Glomerular endothelial cell (primary cell): ENCODE data around the gene DRAM2. TPM values are rescaled to one million over a fixed set of nuclear protein-coding genes. Genes with fewer than 3 reads are reported as not detected.

Source experiments
- DNase-seq: peaks from one replicate; pipeline ENCODE4 v3.0.0-alpha.2; 2011; ENCODE audit warnings: low read depth, low spot score; ENCODE audit errors: extremely low read depth
- total RNA-seq: library from RNA; depleted of rRNA; stranded (reverse); fragments of >200 nt; gene quantifications from 2 replicates; pipeline ENCODE4 v1.2.3, GENCODE V29; 2015

Gene DRAM2
- total RNA-seq = 42.0 and 53.9 TPM in 2 replicates

DNA sequence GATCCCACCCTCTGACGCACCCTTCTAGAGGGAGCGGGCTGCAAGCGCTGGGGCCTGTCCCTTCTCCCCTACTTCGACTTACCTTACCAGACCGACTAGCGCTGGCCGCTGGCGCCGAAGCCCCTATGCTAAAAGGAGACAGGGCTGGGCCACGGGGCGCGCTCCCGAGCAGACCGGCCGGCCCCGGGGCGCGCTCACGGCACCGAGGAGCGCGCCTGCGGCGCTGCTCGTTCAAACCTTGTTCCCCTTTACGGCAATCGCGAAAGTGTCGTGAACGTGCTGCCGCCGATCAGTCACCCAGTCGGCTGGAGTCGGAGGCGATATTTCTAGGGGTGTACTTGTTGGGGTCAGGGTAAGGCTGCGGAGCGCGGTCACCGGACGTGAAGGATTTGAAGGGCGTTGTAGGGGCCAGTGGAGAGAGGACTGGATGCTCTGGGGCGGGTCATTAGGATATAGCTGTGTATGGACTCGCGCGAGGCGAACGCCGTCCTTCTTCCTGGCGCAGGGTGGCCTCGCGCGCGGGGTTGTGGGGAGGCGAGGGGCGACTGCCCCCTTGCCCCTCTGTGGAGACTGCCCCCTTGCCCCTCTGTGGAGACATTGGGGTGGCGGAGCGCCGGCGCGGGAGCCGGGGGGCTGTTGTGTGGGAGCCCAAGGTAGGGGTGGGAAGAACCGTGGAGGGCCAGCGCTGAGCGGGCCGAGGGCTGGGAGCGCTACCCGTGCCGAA lies at the start of gene DRAM2, which contains the start of gene CEPT1:
TSS of gene DRAM2 (minus strand) at position 138 of the 724 bp plus-strand sequence. CDS start 8,539 bp downstream, outside the sequence.
TSS of gene CEPT1 (plus strand) at position 268 of the 724 bp plus-strand sequence. CDS start 7,492 bp downstream, outside the sequence.
- DNase-seq = peak; percentile 61

DNA sequence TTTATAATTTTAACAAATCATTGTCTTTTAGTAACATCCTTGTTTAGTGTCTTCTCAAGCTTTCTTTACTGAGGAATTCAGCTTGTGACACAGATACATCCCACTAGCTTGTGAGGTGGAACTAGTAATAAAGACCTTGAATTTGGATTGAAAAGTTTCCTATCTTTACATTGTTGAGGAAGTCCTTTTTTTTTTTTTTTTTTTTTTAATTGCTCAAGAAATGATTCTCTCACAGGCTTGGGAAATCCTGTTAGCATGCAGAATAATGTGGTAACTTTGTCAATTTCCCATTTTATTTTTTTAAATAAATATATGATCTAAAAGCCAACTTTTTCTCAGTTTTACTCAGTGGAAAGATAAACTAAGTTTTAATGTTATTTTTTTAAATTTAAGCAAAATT lies 44.8 kb upstream of the DRAM2 start:
- no peak for DNase-seq

DNA sequence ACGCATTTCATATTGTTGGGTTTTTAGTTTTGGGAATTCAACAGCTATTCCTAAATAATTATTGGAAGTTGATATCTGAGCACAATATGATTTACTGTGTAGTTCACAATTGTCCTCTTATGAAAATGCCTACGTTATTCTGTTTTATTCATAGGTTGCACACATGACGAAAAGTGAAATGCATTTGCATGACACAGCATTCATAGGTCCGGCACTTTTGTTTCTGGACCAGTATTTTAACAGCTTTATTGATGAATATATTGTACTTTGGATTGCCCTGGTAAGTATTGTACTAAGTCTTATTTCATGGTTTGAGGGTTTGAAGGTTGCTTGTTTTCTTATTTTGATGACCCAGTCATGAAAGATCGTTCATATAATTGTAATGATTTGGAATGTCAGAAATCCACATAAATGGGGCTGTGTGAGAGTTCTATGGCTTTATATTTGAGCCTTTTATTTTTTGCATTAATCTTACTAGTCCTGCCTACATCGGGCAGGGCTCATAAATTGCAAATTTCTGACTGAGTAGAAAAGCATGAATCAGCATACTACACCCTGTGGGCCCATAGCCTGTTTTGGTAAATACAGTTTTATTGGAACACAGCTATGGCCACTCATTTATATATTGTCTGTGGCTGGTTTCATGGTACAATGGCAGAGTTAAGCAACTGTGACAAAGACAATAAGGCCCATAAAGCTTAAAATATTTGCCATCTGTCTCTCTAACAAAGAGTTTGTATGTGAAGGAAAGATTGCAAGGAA lies 43.6 kb upstream of the DRAM2 start:
- DNase-seq = no peak

DNA sequence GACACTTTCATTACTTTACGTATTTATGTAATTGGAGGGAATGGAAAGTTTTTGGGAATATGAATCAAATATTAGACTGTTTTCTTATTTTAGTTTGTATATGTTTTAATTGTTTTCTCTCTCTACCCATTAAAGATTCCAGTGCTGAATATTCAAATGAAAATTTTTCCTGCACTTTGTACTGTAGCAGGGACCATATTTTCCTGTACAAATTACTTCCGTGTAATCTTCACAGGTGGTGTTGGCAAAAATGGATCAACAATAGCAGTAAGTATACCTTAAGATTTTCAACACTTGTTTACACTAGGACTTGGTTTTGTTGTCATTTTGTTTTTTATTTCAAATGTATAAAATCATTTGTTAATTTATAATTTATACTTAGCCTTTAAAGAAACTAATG lies 42.2 kb upstream of the DRAM2 start:
- DNase-seq = no peak

DNA sequence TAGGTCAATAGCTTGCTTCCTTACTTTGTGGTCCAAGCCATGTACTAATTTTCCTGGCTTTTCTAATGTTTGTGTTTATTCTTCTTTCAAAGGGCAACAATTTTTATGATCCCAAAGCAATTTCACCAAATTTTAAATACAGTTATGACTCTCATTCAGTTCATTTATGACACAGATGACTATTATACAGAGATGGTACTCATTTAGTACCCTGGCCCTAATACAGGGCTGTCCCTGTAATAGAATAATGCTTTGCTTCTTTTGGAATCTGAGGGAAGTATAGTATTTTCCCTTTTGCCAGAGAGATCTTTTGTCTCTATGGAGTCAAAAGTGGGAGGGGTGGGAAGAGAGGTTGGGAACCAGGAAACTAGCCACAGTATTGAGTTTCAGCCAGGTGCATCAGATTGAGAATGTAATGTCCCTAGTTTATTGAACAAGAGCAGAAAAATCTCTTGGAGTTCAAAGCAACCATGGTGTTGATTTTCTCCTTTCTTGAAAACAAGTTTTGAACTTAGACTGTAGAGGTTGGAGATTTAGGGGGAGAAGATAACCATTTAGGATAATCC lies 40.2 kb upstream of the DRAM2 start:
- DNase-seq = no peak

DNA sequence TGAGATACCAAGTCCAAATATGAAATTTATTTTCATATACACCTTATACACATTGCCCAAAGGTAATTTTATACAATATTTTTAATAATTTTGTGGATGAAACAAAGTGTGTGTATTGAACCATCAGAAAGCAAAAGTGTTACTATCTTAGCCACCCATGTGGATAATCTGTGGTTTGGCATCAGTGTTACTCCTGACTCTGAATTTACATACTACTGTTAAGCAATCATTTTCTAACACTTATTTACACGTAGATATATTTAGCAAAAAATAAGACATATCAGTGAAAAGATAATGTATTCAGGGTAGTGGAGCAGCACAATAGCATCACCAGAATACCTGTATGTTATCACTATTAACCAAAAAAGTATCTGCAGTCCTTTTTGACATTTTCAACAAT lies 36.8 kb upstream of the DRAM2 start:
- DNase-seq = no peak

DNA sequence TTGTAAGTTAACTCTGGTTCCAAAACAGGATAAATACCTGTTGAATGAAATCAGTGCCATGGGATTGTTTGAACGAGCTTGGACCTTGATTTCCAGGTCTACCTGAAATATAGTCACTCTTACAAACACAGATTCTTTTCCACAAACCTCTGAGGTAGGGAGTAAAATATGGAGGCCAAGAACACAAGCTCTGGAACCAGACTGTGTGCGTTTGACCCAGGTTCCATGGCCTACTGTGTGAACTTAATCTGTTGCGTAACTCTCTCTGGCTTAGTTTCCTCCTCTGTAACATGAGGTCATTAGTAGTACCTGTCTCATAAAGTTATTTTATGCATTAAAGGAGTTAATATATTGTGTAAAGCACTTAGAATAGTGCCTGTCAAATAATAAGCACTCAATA lies 35.5 kb upstream of the DRAM2 start:
- DNase-seq = no peak

DNA sequence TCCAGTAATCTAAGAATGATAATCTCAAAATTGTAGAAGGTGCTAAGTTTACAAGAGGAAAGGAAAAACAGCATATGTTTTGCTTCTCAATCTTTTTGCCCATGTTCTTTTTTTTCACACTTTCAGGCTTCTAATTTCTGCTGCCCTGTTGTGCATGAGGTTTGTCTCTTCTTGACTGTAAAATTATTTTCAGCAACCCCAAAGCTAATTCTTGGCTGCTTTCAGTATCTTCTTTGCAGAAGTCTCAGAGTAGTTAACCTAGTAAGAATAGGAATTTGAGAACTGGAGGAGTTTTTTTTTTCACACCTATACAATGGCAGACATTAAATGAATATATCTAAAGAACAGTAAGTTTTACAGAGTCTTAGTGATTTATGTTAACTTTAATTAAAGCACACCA lies 34.2 kb upstream of the DRAM2 start:
- no peak for DNase-seq

DNA sequence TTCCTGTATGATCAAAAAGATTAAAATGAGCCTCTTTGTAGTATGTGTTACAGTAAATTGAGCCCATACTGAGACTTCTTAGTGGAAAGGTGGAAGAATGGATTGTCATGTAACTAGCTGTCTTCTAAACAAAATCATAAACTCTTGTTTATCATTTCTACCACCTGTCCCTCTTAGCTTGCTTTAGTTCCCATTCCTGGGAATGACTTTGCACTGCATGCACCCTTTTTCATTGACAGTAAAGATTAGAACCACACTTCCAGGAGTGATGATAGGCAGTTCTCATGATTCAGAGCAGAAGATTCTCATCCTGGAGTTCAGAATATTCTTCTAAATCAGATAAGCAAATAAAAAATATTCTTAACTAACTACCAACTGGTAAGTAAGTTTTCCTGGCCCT lies 32.6 kb upstream of the DRAM2 start:
- DNase-seq = no peak

DNA sequence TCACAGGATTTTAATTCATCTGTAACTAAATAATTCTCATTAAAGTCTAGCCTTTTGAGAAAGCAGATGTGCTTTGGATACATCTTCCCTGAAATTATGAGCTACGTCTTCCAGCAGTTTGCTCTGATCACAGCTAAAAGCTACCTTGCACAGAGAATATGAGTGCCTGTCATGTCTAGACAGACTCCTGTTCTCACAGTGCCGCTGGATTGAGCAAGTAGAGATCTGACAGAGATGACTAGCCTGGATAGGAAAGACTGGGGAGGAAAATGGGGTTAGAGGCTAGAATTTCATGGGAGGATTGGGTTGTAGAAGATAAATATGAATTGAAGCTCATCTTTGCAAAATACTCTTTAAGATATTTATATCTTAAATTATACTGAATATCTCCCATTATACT lies 24.3 kb upstream of the DRAM2 start:
- DNase-seq = no peak

DNA sequence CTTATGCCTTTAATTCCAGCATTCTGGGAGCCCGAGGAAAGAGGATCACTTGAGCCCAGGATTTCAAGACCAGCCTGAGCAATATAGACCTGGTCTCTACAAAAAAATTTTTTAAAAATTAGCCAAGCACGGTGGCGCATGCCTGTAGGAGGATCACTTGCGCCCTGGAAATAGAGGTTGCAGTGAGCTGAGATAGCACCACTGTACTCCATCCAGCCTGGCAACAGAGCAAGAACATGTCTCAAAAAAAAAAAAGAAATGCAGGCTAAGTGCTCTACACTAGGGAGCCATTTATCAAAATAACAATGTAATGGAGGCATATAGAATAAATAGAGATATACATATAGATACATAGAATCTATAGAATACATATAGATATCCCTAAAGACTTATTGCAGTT lies 23.5 kb upstream of the DRAM2 start:
- DNase-seq = no peak

DNA sequence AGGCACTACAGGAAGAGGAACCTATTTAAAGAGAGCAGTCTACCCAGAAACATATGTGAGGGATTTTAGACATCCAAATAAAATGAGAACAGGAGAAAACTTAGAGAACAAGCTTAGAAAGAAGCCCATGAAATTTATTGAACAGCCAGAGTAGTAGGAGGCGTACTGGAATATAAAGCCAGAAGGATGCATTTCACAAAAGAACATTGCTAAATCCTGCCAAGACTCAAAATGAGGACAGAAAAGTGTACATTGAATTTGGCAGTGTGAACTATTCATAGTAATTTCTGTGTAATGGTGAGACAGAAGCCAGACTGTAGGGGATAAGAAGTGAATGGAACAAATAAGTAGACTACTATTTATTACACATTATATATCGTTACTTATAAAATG lies 22.6 kb upstream of the DRAM2 start:
- no peak for DNase-seq

DNA sequence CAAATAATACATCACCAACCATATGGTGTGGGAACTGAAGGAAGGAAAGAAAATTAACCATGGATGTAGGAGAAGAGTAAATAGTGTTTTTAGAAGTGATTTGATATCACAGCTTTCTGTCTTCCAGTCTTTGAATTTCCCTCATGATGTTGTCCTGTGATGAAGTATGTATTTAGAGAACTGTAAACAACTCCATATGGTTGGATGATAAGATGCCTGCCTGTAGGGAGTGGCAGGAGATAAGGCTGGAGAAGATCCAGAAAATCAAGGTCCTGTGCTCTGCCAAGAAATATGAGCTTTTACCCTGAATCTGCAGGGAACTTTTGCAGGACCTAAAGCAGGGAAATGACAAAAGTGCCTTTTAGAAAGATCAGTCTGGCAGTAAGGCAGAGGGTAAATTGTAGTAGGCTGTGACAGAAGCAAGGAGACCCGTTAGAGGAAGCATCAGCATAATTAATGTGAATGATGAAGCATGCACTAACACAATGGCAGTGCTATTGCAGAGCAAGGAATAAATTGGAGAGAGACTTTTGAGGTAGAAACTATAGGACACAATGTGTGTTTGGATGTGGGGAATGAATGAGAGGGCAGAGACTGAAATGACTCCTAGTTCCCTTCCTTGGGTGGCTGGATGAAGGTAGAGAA lies 22.1 kb upstream of the DRAM2 start:
- DNase-seq = no peak

DNA sequence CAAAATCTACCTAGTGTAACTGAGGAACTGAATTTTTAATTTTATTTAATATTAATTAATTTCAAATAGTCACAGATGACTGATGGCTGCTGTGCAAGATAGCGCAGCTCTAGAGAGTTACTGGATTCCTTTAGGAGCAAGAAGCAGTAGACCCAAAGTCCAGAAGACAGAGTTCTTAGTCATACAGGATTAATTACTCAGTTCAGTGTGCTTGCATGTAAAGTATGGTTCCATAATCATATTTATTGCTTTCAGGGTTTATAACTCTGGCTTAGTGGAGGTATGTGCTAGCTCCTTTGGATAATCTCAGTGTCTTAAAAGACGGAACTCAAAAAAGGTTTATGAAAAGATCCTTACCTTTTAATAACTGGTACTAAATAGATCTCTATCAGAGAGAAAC lies 17.5 kb upstream of the DRAM2 start:
- no peak for DNase-seq

DNA sequence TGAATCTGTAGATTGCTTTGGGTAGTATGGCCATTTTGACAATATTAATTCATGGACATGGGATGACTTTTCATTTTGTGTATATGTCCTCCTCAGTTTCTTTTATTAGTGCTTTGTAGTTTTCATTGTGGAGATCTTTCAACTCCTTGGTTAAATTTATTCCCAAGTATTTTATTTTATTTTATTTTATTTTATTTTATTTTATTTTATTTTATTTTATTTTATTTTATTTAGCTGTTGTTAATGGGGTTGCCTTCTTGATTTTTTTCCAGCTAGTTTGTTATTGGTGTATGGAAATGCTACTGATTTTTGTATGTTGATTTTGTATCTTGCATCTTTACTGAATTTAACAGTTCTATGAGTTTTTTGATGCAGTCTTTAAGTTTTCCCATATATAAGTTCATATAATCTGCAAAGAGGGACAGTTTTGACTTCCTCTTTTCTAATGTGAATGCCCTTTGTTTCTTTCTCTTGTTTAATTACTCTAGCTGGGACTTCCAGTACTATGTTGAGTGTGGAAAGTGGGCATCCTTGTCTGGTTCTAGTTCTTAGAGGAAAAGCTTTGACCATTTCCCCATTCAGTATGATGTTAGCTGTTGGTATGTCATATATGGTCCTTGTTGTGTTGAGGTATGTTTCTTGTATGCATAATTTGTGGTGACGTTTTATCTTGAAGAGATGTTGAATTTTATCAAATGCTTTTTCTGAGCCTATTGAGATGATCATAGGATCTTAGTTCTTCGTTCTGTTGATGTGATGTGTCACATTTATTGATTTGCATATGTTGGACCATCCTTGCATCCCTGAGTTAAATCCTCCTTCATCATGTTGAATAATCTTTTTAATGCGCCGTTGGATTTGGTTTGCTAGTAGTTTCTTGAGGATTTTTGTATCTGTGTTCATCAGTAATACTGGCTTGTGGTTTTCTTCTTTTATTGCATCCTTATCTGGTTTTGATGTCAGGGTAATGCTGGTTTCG lies 14.4 kb upstream of the DRAM2 start:
- no peak for DNase-seq

DNA sequence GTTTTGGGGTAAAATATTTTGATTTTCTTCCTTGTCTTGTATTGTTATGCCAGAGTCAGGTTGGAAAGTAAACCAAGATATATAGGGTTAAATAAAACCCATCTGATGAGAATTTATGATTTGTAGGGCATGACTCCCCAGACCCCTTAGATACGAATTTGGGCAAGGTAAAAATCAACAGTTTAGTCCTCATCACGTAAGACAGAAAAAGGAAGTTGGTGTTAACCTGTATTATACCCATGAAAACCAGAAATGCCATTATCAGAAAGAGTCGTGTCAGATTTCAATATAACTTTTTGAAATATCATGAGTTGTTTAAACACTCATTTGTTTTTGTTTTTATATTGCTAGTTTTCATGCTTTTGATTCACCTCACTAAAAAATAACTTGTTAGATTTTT lies 11.9 kb upstream of the DRAM2 start:
- DNase-seq = no peak

DNA sequence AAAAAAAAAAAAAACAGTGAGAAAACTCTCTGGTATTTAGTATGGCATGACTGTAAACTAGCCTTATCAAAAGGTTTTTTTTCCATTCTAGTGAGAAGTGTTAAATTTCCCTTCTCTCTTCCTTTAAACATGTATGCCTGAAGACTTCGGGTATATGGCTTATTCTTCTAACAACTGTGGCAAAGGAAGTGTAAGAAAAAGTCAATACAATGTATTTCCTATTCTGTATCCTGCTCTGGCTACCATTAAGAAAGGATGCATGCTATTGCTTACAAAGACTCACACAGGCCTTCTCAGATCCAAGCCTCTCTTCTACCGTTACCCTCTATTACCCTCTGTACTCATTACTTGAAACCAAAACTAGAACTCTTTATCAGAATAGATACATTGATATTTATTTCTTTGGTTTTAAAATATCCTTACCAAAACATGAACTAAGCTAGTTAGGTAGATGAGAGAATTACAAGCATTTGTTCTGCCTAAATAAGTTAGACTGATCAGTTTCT lies 8.5 kb upstream of the DRAM2 start:
- no peak for DNase-seq

DNA sequence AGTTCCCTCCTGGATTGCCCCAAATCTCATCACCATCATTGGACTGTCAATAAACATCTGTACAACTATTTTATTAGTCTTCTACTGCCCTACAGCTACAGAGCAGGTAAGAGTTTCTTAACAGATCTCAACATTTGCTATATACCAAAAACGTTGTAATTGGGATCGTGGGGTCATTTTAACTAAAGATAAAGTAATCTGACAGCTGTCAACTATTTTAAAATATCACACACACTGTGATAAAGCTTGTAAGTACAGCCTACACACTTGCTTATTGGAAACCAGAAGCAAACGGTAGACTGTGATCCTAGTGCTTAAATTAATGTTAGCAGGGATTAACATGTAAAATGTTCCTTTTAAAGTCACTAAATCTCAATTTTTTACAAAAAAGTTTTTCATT lies 8.1 kb upstream of the DRAM2 start:
- no peak for DNase-seq

DNA sequence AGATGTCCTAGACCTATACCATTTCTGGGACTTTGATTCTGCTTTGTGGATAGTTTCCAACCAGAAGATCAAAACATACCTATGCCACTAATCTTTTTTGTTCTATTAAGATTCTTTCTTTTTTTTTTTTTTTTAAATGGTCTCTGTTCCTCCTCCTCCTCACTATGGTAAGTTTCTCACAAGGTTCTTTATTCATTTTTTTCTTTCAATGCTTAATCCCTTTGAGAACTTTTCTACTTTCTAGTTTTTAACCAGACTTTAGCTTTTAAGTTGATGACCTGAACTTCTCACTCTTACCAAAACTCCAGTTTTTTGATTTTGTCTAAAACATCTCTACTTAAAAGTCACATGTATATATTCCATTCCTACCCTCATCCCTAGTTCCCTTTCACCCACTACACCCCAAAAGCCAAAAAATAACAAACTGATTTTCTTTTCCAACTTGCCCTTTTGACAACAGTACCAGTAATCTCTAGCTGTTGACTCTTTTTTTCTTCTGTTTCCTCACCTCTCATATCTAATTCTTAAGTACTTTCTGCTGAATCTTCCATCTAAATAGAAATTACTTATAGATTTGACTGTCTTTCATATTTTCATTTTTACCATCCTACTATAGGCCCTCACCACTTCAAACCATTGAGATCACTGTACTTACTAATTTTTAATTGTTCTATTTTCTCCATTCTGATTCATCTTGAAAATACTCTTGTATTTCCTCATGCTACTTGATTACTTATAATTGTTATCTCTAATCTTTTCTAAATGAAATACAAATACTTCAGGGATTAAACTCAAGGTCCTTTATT lies 6.3 kb upstream of the DRAM2 start:
- no peak for DNase-seq
